ENCODE data around the gene AP1G1.
A peak's percentile ranks its signal among the peaks of the same experiment; 100 is the strongest.

AP1G1 gene

DNA sequence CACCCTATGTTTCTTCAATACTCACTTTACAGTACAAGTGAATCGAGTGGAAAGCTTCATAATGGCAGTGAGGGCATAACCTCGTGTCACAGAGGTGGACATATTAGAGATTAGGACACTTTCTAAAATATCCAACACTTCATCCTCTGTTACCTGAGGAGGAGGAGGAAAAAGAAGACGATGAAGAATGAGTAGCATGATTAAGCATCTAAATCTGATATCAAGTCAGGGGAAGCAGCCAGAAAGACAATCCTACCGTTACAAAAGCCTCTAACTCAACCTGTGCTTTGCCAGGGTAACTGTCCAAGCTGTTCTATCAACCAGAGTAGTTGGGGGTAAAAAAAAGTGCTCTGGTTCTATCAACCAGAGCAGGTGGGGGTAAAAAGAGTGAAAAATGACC, 60.4 kb downstream of the AP1G1 start:
- no peak for DNase-seq

DNA sequence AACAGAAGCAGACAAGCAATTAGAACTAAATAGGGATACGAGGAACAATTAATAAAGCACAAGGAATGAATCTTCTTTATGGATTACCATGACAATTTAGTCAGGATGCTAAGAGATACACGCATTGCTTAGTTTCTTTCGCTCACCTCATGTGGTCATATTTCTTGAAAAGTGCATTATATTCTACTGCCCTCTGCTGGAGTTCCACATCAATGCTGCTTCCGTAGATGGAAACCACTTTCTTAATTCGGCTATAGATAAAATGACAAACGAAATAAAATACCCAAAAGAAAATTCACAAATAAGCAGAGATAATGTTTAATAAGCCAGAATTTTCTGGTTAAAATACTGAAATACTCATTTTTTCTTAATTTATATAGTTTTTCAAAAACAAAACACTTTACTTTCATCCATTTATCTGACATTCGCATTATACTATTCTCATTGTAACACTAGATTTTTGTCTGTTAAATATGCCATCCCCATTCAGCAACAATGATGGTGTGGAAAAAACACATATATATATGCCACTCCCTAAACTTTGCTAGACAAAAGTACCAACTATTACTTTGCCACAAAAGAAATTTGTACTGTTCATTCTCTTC, 62.1 kb downstream of the AP1G1 start:
- DNase-seq: no peak

DNA sequence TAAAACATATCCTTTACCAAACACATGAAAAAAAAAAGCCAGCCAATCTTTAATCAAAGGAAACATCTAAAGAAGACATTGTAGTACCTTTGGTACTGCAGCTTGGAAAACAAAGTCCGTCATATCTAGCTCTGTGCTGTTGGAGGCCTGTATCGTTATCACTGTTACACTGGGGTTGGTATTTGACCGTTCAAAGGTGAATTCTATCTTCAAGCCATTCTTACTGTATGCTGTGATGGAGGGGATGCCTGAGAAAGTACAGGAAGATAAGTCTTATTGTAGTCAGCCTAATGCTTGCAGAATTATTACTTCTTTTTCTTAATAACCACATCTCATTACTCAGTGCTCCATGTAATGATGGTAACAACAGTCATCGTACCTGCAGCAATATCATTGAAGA, 69.8 kb downstream of the AP1G1 start:
- DNase-seq: no peak

DNA sequence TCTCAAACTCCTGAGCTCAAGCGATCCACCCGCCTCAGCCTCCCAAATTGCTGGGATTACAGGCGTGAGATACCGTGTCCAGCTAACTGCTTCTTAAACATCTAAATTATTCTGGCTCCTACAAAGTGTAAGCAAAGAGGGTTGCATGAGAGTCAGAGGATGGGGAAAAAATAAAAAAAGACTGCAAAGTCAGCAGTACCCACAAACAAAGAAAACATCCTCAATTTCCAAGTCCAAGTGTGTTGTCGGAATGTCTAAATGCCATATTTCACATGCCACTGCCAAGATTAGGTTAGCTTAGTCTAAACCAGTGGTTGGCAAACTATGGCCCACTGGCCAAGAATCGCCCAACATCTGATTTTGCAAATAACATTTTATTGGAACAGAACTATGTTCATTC, 71.1 kb downstream of the AP1G1 start:
- no peak for DNase-seq

DNA sequence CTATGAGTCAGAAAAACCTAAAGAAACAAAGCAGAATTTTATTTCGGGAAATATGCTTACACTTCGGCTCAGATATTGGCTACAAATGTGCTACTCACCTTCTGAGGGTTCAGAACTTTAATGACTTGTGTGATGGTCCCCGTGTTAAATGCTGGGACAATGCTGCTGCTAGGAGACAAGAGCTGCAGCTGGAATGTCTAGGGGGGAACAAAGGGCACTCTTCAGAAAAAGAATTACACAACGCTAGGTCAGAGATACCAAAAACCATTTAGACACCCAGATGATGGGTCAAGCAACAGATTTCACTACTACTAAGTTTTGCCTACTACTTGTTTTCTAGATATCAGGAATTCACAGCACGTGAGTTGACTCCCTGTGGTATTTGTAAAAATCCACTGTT, 74.1 kb downstream of the AP1G1 start:
- no peak for DNase-seq

DNA sequence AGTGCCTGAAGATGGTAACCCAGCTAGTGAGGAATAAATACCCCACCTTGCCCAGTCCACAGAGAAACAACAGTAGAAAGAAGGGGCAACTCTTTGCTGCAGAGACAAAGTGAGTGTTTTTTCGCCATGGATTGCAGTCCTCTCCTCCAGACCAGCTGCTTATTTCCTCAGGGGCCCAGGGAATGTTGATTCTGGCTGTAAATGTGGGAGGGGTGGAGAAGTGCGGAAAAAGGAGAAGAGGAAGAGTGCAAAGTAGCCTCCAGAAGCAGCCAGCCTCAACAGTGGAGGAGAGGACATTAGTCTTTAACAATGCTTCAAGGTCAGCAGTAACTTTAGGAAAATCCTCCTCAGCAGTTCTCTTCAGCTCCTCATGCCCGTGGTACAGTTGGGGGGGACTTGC, 76.0 kb downstream of the AP1G1 start:
- no peak for DNase-seq

DNA sequence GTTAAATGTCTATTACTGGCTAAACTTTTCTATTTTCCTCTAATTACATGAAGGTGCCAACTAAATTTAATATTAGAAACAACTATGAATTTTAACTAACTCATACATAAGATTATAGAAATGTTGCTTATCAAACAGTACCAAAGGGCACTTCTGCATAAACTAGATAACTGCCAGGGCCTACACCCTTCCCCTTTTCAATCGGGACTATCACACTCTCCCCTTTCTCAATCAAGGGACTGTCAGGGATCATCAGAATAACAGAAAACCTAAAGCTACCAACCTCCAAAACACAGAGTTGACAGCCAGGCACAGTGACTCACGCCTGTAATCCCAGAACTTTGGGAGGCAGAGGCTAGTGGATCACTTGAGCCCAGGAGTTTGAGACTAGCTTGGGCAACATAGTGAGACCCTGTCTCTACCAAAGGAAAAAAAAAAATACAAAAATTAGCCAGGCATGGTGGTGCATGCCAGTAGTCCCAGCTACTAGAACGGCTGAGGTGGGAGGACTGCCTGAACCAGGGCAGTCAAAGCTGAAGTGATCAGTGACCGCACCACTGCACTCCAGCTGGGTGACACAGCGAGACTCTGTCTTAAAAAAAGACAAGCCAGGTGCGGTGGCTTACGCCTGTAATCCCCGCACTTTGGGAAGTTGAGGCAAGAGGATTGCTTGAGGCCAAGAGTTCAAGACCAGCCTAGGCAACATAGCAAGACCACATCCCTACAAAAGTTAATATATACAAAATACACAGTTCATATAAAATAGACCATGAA, 80.9 kb downstream of the AP1G1 start:
- DNase-seq: no peak

DNA sequence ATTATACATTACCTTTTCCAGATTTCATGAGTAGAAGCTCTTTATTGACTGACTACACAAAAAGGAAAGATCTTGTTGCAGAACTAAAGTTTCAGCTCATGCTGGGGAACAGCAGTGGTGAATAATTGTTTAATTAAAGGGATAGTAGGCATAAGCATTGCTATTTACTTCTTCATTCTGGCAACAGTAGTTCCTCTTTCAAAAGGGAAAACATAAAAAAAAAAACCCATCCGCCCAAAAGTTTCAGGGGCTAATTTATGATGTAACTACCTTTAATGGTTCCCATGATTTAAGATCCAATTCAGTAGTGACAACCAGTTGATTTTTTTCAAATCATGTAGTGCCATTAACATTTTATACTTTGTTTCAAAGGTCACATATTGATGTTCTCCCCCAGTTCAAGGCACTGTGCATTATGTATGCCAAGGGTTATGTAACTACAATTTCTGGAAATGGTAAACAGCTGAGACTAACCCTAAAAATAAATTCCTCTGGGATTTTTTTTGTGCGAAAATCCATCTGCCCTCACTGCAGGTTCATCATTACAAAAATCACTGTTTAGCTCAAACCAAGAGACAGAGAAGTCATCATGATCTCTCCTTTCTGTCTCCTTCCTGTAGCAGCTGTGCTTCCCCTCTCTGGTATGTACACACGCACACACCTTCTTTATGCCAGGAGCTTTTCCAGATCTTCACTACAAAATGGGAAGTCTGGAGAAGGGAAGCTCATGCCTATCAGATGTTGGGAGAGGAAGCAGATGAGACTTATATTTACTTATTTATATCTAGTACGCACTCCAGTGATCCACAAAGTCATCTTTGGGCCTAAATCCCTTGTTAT, 81.9 kb downstream of the AP1G1 start:
- no peak for DNase-seq

DNA sequence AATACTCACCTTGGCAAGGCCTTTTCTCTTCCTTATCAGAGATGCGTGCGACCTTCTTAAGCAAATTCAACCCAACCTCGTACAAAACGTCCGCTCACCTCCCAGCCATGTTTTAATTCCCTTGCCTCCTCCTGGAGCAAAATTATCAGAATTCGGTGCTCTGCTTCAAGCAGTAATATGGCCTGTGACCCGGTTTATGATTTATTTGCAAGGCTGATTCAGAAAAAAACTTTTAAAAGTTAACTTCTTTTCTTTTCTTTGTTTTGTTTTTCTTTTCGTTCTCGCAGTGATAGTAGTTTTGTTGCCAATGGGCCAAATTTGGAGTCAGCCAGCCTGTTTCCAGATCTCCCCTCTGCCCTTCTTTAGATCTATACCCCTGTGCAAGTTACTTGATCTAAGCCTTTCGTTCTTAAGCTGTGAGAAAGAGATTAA, 84.3 kb downstream of the AP1G1 start, which contains the start of gene PHLPP2:
PHLPP2 (minus strand) TSS at position 382 of the 432 bp plus-strand sequence. CDS start 9,906 bp downstream, outside the sequence.
- DNase-seq: no peak

DNA sequence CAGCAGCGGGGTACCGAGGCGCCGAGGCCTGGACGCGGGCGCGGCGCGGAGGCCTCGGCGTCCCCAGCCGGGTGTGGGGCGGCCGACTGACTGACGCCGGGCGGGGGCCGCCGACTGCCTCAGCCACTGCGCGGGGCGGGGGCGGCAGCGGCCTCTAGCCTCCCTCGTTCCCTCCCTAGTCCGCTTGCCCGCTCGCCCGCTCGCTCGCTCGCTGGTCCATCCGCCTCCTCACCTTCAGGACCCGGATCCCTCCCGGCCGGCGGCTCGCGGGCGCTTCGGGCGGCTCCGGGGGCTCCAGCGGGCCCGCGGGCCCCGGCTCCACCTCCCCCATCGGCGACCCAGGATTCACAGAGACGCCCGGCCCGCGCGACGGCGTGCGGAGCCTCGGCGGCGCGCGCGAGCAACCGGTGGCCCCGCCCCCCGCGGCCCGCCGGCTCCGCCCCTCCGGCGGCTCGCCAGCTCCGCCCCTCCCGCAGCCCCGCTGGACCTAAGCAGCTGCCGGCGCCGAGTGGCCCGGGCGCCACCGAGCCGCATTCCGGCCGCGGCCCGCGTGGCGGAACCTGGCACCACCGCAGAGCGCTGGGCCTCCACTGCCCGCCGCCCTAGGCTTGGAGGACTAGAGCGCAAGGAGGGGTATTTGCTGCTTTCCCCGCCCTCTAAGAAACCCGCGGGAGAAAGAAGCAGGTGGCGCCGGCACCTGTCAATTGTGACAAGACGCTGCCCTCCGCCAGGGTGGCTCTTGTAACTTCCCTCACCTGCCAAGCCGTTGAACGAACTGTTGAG, 84.9 kb downstream of the AP1G1 start:
- DNase-seq: peak; percentile 69

DNA sequence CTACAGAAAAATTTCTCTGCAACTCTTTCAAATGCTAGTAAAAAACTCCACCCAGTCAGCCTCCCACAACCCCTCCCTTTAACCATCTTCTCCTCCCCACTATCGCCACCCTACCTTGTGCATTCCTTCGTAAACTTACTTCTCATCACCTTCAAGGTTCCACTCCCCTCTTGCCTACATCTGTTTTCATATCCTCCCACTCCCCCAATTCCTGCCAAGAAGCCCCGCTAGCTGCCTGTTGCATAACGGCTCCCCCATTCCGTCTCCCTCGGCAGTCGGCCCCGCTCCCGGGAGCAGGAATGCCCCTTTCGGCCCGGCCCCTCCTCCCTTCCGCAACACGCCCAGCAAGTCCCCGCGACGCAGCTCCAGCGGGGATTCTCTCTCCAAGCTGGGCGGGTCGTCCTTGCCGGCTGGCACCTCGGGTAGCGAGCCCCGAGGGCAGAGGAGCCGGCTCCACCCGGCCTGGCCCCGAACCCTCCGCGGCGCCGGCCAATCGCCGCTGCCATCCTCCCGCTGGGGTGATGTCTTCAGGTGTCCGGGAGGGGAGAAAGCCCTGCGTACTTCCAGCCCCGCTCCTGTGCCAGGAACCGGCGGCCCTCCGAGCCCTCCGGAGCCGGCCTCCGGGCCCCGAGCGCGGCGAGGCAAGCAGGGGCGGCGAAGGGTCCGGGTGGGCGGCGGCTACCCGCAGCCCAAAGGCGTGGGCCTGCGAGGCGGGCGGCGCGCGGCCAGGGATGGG, 85.7 kb downstream of the AP1G1 start:
- peak; percentile 53 for DNase-seq

DNA sequence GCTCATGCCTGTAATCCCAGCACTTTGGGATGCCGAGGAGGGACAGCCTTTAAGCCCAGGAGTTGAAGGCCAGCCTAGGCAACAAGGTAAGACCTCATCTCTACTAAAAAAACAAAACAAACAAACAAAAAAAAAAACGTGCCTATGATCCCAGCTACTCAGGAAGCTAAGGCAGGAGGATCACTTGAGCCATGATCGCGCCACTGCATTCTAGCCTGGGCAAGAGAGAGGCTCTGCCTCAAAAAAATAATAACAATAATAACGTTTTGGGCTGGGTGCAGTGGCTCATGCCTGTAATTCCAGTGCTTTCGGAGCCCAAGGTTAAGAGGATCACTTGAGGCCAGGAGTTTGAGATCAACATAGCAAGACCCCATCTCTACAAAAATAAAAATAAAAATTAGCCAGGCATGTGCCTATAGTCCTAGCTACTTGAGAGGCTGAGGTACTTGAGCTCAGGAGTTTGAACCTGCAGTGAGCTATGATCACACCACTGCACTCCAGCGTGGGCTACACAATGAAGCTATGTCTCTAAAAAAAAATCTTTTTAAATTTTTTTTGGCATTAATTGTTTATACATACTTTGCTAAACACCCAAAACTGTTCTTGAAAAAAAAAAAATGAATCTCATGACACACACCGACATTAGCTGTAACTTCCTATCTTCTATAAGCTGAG, 87.4 kb downstream of the AP1G1 start:
- DNase-seq: no peak

DNA sequence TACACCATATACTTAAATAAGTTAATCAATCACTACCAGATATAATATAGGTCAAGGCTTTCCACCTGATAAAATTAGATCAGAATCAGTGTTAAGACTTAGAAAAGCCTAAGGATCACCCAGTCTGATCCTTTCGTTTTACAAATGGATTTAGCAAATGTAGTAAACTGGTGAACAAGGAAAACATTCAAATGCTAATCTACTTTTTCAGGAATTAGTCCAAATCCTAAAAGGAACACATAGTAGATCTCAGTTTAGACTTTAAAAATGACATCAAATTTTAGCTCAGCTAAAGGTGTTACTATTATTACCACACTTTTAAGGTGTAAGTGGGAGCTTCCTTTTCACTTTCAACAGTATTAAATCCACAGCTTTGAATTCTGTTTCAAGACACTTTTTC, 96.1 kb downstream of the AP1G1 start:
- DNase-seq: no peak

DNA sequence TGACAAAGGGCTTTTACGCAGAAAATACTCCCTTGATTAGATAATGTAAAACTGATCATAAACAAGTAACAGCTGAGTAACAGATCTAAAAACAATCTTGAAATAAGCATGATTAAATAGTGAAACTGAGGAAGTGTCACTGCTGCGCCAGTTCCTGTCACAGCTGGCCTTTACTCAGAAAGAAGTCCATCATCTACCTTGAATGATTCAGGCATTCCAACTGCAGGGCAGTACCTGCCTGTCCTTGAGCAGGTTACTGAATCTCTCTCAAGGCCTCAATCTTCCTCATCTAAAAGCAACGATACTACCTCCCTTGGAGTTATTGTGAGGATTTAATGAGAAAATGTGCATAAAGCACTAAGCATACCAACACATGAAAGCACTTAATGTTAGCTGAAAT, 96.8 kb downstream of the AP1G1 start:
- no peak for DNase-seq

DNA sequence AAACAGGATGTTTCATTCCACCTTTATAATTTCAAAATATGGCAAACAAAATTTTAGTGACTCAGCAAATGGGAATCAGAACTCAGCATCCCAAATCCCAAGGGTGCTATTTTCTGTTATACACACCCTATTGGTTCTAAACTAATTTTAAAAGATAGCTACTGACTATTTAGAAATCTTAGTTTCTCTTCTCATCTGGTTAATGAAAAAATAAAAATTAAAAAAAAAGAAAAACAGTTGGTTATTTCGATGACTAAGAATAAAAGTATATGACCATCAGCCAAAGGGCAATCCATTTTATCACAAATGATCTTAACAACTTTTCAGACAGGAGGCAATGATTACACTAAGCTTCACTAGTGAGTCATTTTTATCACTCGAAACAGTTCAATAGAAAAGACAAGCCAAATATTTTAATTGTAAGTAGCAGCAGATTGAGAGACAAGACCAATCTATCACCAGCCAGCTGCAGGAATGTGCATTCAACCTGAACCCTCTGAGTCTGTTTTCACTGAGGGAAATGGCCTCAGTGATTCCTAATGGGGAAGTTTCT, 99.3 kb downstream of the AP1G1 start:
- DNase-seq: no peak

DNA sequence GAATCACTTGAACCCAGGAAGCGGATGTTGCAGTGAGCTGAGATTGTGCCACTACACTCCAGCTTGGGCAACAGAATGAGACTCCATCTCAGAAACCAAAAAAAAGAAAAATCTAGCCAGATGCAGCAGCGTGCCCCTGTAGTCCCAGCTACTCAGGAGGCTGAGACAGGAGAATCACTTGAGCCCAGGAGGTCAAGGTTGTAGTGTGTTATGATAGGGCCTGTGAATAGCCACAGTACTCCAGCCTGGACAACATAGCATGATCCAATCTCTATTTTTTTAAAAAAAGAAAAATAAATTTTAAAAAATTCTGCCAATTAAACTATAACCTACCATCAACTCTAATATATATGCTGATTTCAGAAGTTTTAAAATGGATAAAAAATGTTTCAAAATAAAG, 99.9 kb downstream of the AP1G1 start:
- DNase-seq: no peak

DNA sequence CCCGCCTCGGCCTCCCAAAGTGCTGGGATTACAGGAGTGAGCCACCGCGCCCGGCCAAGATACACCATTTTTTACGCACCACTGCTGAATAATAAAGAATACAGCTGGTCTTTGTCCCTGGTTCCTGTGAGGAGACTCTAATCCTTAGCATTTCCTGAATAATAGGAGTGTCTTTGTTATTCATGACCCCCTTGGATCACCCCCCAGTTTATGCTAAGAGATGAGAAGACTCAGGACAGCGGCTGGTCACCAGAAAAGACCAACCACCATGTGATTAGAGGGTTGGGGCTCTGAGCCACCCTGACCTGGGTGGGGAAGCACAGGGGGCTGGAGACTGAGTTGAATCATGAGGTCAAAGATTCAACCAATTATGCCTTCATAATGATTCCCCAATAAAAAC, 101.4 kb downstream of the AP1G1 start:
- no peak for DNase-seq

DNA sequence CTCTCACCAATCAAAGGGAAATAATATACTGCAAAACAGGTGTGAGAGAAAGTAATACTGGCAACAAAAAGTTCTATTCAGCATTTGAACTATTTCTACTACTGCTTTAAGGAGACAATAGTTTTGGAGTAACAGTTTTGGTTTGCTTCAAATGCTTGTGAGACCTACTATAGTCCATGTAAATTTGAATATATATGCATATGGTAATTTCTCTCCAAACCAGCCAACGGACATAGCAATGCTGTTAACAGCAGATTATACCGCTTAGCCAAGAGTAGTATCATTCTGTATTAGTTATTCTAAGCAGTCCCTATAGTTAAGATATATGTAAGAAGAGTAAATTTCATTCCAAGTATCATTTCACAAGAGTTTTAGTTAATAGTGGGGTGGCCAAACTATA, 102.6 kb downstream of the AP1G1 start:
- no peak for DNase-seq

DNA sequence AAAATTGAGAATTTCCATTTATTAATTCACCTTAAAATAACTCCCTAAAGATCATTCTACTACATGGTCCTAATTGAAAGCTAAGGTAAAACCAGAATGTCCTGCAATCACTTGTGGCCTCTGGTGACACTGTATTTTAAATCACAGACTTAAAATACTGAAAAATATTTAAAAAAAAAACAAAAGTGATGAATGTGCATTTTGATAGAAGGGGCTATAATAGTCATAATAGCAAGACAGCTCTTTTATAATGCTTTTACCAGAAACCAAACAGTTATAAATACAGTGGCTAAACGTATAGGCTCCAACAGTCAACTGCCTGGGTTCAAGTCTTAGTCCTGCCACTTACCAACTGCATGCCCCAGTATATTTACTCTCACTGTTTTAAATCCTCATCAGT, 105.3 kb downstream of the AP1G1 start:
- DNase-seq: no peak

DNA sequence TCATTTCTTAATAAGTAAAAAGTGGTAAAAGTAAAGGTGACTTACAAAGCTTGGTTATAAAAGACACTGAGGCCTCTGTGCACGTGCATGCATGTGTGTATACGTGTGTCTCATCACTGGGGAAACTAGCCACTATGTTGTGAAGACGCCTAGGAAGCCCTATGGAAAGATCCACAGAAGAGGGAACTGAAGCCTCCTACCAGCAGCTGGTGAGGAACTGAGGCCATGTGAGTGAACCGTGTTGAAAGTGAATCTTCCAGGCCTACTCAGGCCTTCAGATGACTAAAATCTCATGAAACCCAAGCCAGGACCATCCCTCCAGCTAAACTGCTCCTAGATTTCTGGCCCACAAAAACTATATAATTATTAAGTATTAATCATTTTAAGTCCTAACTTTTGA, 107.8 kb downstream of the AP1G1 start:
- DNase-seq: no peak

DNA sequence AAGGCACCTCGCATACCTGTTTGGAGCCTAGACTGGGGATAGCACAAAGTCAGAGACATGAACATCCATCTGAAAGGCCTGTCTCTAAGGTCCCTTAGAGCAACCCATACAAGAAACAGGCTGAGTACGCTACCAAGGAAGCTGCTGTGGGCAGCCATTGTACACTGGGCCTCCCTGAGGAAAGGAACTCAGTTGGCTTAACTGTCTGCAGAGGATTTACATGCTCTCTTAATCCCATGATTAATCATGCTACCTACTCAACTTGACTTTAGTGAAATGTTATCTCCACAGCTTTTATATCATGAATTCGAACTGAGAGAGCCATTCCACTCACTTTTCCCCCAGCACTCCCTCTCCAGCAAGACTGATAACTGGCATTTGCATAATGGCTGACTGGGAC, 110.1 kb downstream of the AP1G1 start:
- no peak for DNase-seq
